ENCODE data around the gene APBB2.

GRCh38 chr4:41129936-41130440 is 84.4 kb downstream of the APBB2 start:
- TF ChIP-seq CTCF (IDR thresholded peaks at IDR 0.05) (no peak), POLR2A (IDR thresholded peaks at IDR 0.05) (no peak)
